Hepatocyte (in vitro differentiated cells): ENCODE measurements around the gene YIF1B. TPM values are rescaled to one million over a fixed set of nuclear protein-coding genes. Genes with fewer than 3 reads are reported as not detected.

Source experiments
- DNase-seq: peaks from one replicate; pipeline ENCODE4 v3.0.0-alpha.2; 2016; ENCODE audit warnings: low spot score
- H2AFZ ChIP-seq: fragments of 200-600 bp; sonication (generic); 2 replicates; pipeline ENCODE4 v1.6.0; 2016; ENCODE audit warnings: antibody characterized with exemption, mild to moderate bottlenecking
- H3K27ac ChIP-seq: fragments of 200-600 bp; sonication (generic); 2 replicates; pipeline ENCODE4 v1.5.1; 2016; ENCODE audit warnings: mild to moderate bottlenecking
- H3K27me3 ChIP-seq: fragments of 200-600 bp; sonication (generic); 2 replicates; pipeline ENCODE4 v1.6.1; 2016
- H3K36me3 ChIP-seq: fragments of 200-600 bp; sonication (generic); replicated peaks from 2 replicates; pipeline ENCODE4 v1.5.1; 2016; ENCODE audit warnings: low read depth; ENCODE audit not compliant: insufficient read depth
- H3K4me1 ChIP-seq: fragments of 200-600 bp; sonication (generic); 2 replicates; pipeline ENCODE4 v1.5.1; 2016; ENCODE audit warnings: mild to moderate bottlenecking, moderate library complexity; ENCODE audit not compliant: insufficient read depth
- H3K4me2 ChIP-seq: fragments of 200-600 bp; sonication (generic); 2 replicates; pipeline ENCODE4 v1.6.0; 2016
- H3K4me3 ChIP-seq: fragments of 200-600 bp; sonication (generic); 2 replicates; pipeline ENCODE4 v1.5.1; 2016; ENCODE audit warnings: mild to moderate bottlenecking
- H3K79me2 ChIP-seq: fragments of 200-600 bp; sonication (generic); 2 replicates; pipeline ENCODE4 v1.6.0; 2017; ENCODE audit warnings: mild to moderate bottlenecking
- H3K9me2 ChIP-seq: fragments of 200-600 bp; sonication (generic); replicated peaks from 2 replicates; pipeline ENCODE4 v1.6.0; 2017; ENCODE audit warnings: mild to moderate bottlenecking; ENCODE audit not compliant: insufficient read depth
- H3K9me3 ChIP-seq: fragments of 200-600 bp; sonication (generic); 2 replicates; pipeline ENCODE4 v1.5.1; 2016; ENCODE audit warnings: low read depth, mild to moderate bottlenecking
- H4K20me1 ChIP-seq: fragments of 200-600 bp; sonication (generic); 2 replicates; pipeline ENCODE4 v1.6.0; 2016; ENCODE audit warnings: mild to moderate bottlenecking; ENCODE audit not compliant: insufficient read depth, poor library complexity, severe bottlenecking
- EZH2 ChIP-seq: fragments of 200-600 bp; sonication (generic); IDR thresholded peaks from 2 replicates; pipeline ENCODE4 v1.6.1; 2016; ENCODE audit warnings: antibody characterized with exemption, mild to moderate bottlenecking, borderline replicate concordance
- EZH2phosphoT487 ChIP-seq: fragments of 200-600 bp; sonication (generic); IDR thresholded peaks from one replicate; pipeline ENCODE4 v1.6.1; 2018; ENCODE audit warnings: antibody characterized with exemption, mild to moderate bottlenecking, low read depth, moderate library complexity; ENCODE audit not compliant: unreplicated experiment, severe bottlenecking
- WGBS: methylation state at CpG from one replicate; pipeline ENCODE4 v1.1.6; 2016; ENCODE audit warnings: low lambda C conversion rate; ENCODE audit errors: missing lambda C conversion rate; 5-methylcytosine and 5-hydroxymethylcytosine counted together
- polyA plus RNA-seq: library from polyadenylated mRNA; unstranded; fragments of >200 nt; fragmentation: Nextera tagmentation; extraction: Ambion mirVana; gene quantifications from 2 replicates; pipeline ENCODE4 v1.2.1, GENCODE V29; 2016
- total RNA-seq: library from RNA; depleted of rRNA; stranded (reverse); fragments of >200 nt; gene quantifications from 2 replicates; pipeline ENCODE4 v1.2.3, GENCODE V29; 2014
- TF ChIP-seq, protein P1 (sequence below): fragments of 200-600 bp; sonication (generic); IDR thresholded peaks from 2 replicates; pipeline ENCODE4 v1.5.1; 2016; ENCODE audit warnings: antibody characterized with exemption, mild to moderate bottlenecking; ENCODE audit not compliant: poor library complexity

YIF1B gene
- total and polyA plus RNA-seq, 2 experiments from 2014 or later = 50.0 to 105 TPM

DNA sequence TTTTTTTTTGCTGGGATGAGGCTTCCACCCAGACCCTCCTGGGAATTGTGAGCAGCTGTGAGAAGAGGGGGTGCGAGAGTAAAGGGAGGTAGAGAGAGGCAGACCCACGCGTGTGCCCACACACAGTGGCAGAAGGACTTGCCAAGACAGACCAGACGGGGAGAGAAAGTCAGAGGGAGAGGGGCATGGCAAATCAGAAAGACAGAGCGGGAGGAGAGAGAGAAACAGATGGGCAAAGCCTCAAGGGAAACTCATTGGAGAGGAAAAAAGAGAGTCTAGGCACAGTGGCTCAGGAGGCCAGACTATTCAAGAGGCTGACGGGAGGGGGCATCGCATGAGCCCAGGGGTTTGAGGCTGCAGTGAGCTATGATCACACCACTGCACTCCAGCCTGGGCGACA lies 36.9 kb upstream of the YIF1B start:
- Histone ChIP-seq H3K9me3 (no peaks in the 10 kb centered on the region), H3K27me3 (no peaks in the 10 kb centered on the region), H3K4me2 (no peak overlapping the region), H3K4me3 (no peak overlapping the region), H4K20me1 (no peaks in the 10 kb centered on the region), H3K9me2 (no peaks in the 10 kb centered on the region), H3K79me2 (no peaks in the 10 kb centered on the region), H3K27ac (no peak overlapping the region), H2AFZ (no peak overlapping the region), H3K36me3 (no peaks in the 10 kb centered on the region), H3K4me1 (no peaks in the 10 kb centered on the region)
- TF ChIP-seq, protein P1, sequence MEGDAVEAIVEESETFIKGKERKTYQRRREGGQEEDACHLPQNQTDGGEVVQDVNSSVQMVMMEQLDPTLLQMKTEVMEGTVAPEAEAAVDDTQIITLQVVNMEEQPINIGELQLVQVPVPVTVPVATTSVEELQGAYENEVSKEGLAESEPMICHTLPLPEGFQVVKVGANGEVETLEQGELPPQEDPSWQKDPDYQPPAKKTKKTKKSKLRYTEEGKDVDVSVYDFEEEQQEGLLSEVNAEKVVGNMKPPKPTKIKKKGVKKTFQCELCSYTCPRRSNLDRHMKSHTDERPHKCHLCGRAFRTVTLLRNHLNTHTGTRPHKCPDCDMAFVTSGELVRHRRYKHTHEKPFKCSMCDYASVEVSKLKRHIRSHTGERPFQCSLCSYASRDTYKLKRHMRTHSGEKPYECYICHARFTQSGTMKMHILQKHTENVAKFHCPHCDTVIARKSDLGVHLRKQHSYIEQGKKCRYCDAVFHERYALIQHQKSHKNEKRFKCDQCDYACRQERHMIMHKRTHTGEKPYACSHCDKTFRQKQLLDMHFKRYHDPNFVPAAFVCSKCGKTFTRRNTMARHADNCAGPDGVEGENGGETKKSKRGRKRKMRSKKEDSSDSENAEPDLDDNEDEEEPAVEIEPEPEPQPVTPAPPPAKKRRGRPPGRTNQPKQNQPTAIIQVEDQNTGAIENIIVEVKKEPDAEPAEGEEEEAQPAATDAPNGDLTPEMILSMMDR = no peak
- TF ChIP-seq EZH2phosphoT487 (no peak), EZH2 (no peak)
- no peak for DNase-seq
- 92% methylated on average over 8 of the region's 8 CpGs for WGBS

DNA sequence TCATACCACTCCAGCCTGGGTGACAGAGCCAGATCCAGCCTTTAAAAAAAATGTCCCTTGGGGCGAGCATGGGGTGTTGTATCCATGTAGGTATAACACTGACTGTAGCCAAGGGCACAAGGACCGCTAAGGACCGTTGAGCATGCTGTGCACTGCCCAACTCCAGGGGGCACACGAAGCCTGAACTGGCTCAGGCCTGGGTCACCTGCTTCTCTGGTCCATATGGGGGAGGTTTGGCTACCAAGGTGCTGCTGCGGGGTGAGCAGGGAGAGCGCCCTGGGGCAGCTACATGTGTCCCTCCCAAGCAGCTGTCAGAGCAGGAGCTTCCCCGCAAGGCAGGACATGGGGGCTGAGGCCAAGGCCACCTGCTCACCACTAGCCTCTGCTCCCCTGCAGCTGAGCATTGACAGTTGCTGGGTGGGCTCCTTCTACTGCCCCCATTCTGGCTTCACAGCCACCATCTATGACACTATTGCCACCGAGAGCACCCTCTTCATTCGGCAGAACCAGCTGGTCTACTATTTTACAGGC lies 36.2 kb upstream of the YIF1B start:
- no peak overlapping the region for H3K27ac ChIP-seq
- H3K4me2 ChIP-seq = no peak overlapping the region
- no peaks in the 10 kb centered on the region for H3K27me3 ChIP-seq
- DNase-seq = no peak
- no peak for TF ChIP-seq EZH2
- TF ChIP-seq, protein P1 = no peak
- no peak for TF ChIP-seq EZH2phosphoT487
- H3K9me3 ChIP-seq = no peaks in the 10 kb centered on the region
- 78% methylated on average over 9 of the region's 9 CpGs for WGBS
- H3K4me1 ChIP-seq = no peaks in the 10 kb centered on the region
- no peaks in the 10 kb centered on the region for H3K9me2 ChIP-seq
- no peaks in the 10 kb centered on the region for H3K36me3 ChIP-seq
- no peaks in the 10 kb centered on the region for H3K79me2 ChIP-seq
- H2AFZ ChIP-seq = no peak overlapping the region
- H3K4me3 ChIP-seq = no peak overlapping the region
- no peaks in the 10 kb centered on the region for H4K20me1 ChIP-seq

DNA sequence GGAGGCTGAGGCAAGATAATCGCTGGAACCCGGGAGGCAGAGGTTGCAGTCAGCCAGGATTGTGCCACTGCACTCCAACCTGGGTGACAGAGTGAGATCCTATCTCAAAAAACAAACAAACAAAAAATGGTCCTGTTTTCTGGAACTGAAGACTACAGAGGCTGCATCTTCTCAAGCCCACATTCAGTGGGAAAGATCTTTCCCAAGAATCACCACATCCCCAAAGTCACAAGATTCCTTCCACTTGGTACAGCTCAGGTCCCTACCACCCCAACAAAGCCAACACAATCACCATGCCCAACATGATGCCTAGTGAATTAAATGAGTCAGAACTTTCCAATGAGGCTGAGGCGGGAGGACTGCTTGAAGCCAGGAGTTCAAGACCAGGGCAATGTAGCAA lies 35.1 kb upstream of the YIF1B start:
- Histone ChIP-seq H3K4me3 (no peak overlapping the region), H4K20me1 (no peaks in the 10 kb centered on the region), H3K4me2 (no peak overlapping the region), H3K27me3 (no peaks in the 10 kb centered on the region), H2AFZ (no peak overlapping the region), H3K27ac (no peak overlapping the region), H3K36me3 (no peaks in the 10 kb centered on the region), H3K4me1 (no peaks in the 10 kb centered on the region), H3K9me3 (no peaks in the 10 kb centered on the region), H3K79me2 (no peaks in the 10 kb centered on the region), H3K9me2 (no peaks in the 10 kb centered on the region)
- TF ChIP-seq EZH2phosphoT487 (no peak), EZH2 (no peak)
- TF ChIP-seq, protein P1 = no peak
- no peak for DNase-seq
- 90% methylated on average over 3 of the region's 3 CpGs for WGBS

DNA sequence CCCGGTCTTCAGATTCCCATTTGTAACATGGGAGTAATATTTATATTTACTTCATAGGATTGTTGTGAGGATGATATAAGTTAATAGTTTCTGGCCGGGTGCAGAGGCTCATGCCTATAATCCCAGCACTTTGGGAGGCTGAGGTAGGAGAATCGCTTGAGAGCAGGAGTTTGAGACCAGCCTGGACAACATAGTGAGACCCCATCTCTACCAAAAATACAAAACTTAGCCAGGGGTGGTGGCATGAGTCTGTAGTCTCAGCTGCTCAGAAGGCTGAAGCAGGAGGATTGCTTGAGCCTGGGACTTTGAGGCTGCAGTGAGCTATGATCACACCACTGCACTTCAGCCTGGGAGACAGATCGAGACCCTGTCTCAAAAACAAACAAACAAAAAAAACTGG lies 31.1 kb upstream of the YIF1B start:
- Histone ChIP-seq H3K4me2 (no peak overlapping the region), H3K79me2 (no peaks in the 10 kb centered on the region), H3K9me2 (no peaks in the 10 kb centered on the region), H2AFZ (no peak overlapping the region), H3K36me3 (no peaks in the 10 kb centered on the region), H4K20me1 (no peaks in the 10 kb centered on the region), H3K27me3 (no peaks in the 10 kb centered on the region), H3K9me3 (no peaks in the 10 kb centered on the region), H3K27ac (no peak overlapping the region), H3K4me1 (no peaks in the 10 kb centered on the region), H3K4me3 (no peak overlapping the region)
- DNase-seq = no peak
- TF ChIP-seq, protein P1 = no peak
- whole genome bisulfite sequencing = 82% methylated on average over 4 of the region's 4 CpGs
